DOHH2 (cell line): ENCODE results near the gene GOLGA3.

Source experiments
- EZH2phosphoT487 ChIP-seq: fragments of 200-600 bp; sonication (generic); IDR thresholded peaks from 2 replicates; pipeline ENCODE4 v1.6.1; 2017; ENCODE audit warnings: borderline replicate concordance, mild to moderate bottlenecking, antibody characterized with exemption, low read length, moderate library complexity, mixed read lengths
- TF ChIP-seq, protein P1 (sequence below): fragments of 200-600 bp; sonication (generic); IDR thresholded peaks from one replicate; pipeline ENCODE4 v1.5.1; 2014; ENCODE audit warnings: antibody characterized with exemption, mild to moderate bottlenecking, low read depth, low read length; ENCODE audit not compliant: poor library complexity, severe bottlenecking

DNA sequence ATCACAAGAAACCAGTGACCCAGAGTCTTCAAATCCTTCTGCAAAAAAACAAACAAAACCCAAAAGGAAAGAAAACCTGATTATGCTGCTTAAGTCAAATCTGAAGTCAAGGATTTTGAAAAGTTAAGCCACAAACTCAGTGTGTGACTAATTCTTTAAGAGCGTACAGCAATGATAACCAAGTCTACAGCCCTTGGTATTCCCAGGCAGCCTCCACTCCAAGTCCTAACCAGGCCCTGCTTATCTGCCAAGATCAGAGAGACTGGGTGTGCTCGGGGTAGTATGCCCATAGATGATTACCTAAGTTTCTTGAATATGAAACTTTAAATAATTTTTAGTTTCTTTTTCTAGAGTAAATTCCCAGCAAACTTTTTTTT lies 104.9 kb downstream of the GOLGA3 start:
- TF ChIP-seq, protein P1, sequence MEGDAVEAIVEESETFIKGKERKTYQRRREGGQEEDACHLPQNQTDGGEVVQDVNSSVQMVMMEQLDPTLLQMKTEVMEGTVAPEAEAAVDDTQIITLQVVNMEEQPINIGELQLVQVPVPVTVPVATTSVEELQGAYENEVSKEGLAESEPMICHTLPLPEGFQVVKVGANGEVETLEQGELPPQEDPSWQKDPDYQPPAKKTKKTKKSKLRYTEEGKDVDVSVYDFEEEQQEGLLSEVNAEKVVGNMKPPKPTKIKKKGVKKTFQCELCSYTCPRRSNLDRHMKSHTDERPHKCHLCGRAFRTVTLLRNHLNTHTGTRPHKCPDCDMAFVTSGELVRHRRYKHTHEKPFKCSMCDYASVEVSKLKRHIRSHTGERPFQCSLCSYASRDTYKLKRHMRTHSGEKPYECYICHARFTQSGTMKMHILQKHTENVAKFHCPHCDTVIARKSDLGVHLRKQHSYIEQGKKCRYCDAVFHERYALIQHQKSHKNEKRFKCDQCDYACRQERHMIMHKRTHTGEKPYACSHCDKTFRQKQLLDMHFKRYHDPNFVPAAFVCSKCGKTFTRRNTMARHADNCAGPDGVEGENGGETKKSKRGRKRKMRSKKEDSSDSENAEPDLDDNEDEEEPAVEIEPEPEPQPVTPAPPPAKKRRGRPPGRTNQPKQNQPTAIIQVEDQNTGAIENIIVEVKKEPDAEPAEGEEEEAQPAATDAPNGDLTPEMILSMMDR = no peak
- TF ChIP-seq EZH2phosphoT487 = no peak
